Measurements from ENCODE around the gene PRKG1. TPM values are rescaled to one million over a fixed set of nuclear protein-coding genes. Genes with fewer than 3 reads are reported as not detected.

Gene PRKG1
- total RNA-seq, 1 experiment from 2014 or later: 10.4 TPM

DNA sequence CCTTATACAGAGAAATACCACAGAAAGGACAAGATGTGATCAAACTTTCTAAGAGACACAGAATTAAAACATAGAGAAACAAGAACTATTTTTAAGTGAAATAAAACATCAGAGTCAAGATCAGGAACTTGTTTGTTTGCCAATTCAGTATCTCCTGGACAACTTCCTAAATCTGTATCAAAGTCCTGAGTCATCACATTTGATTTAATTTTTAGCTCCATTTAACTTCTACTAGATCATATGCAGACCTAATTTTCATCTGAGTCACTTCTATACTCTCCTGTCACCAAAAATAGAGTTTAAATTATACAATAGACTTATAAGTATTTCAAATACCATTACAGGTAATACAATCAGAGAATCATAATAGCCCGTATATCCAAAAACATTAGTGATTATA lies 268.1 kb downstream of the PRKG1 start:
- H3K36me3 Mint-ChIP-seq (ENCODE audit: insufficient read depth in 1 of 3, low read depth in 3 of 3): no peaks in the 10 kb centered on the region; a peak in 2 of 7 replicates
- Histone ChIP-seq H2BK12ac (ENCODE audit: insufficient read length, low read depth, low read length) (no peak overlapping the region), H3K4ac (ENCODE audit: low read depth, low read length) (no peak overlapping the region), H2BK5ac (ENCODE audit: insufficient read length, low read length) (no peak overlapping the region), H3K79me1 (ENCODE audit: insufficient read depth, low read depth, low read length, poor library complexity, severe bottlenecking) (no peaks in the 10 kb centered on the region), H3K23me2 (ENCODE audit: insufficient read length, low read depth, low read length, poor library complexity, severe bottlenecking) (no peaks in the 10 kb centered on the region), H2BK15ac (ENCODE audit: low read depth, low read length) (no peak overlapping the region), H2BK20ac (ENCODE audit: low read depth, low read length, poor library complexity, severe bottlenecking) (no peak overlapping the region), H4K91ac (ENCODE audit: insufficient read length, low read depth, low read length) (no peak overlapping the region), H2AK5ac (ENCODE audit: insufficient read length, low read length) (no peak overlapping the region), H2AFZ (ENCODE audit: low read length) (no peak overlapping the region), H3T11ph (ENCODE audit: low read length) (no peak overlapping the region), H3K27ac (ENCODE audit: insufficient read length, low read depth, low read length) (no peak overlapping the region), H3K27me3 (ENCODE audit: insufficient read depth, low read length) (no peaks in the 10 kb centered on the region), H4K20me1 (ENCODE audit: control insufficient read depth, insufficient read depth, insufficient read length) (no peaks in the 10 kb centered on the region), H3K9ac (ENCODE audit: extremely low read depth, insufficient read length, low read length) (no peak overlapping the region), H3K23ac (ENCODE audit: insufficient read length, low read depth, low read length) (no peak overlapping the region), H3K79me2 (ENCODE audit: insufficient read depth, low read length) (no peaks in the 10 kb centered on the region), H3K18ac (ENCODE audit: insufficient read length, low read depth, low read length) (no peak overlapping the region), H3K9me3 (ENCODE audit: control insufficient read depth, low read depth, low read length) (no peaks in the 10 kb centered on the region), H3K4me1 (ENCODE audit: insufficient read depth, low read length) (no peaks in the 10 kb centered on the region), H3K4me2 (ENCODE audit: insufficient read depth, insufficient read length, low read length) (no peak overlapping the region), H4K8ac (replicated peaks; ENCODE audit: insufficient read length, low read depth, low read length) (no peak overlapping the region), H2BK120ac (ENCODE audit: low read depth, low read length, poor library complexity, severe bottlenecking) (no peak overlapping the region), H3K14ac (ENCODE audit: insufficient read depth, low read length) (no peak overlapping the region), H4K5ac (ENCODE audit: insufficient read length, low read depth, low read length) (no peak overlapping the region), H3K56ac (ENCODE audit: insufficient read length, low read depth, low read length) (no peak overlapping the region)
- no CpG with 5 or more reads among the region's 1 CpG for WGBS (ENCODE audit: extremely low coverage, insufficient read length, low lambda C conversion rate)
- no peak overlapping the region for H3K4me3 Mint-ChIP-seq
- TF ChIP-seq, protein P1, sequence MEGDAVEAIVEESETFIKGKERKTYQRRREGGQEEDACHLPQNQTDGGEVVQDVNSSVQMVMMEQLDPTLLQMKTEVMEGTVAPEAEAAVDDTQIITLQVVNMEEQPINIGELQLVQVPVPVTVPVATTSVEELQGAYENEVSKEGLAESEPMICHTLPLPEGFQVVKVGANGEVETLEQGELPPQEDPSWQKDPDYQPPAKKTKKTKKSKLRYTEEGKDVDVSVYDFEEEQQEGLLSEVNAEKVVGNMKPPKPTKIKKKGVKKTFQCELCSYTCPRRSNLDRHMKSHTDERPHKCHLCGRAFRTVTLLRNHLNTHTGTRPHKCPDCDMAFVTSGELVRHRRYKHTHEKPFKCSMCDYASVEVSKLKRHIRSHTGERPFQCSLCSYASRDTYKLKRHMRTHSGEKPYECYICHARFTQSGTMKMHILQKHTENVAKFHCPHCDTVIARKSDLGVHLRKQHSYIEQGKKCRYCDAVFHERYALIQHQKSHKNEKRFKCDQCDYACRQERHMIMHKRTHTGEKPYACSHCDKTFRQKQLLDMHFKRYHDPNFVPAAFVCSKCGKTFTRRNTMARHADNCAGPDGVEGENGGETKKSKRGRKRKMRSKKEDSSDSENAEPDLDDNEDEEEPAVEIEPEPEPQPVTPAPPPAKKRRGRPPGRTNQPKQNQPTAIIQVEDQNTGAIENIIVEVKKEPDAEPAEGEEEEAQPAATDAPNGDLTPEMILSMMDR (conservative IDR thresholded peaks at IDR 0.05): no peak
- no peak overlapping the region for H3K27ac Mint-ChIP-seq
- no peaks in the 10 kb centered on the region for H3K9me3 Mint-ChIP-seq
- DNase-seq: no peak
- H3K27me3 Mint-ChIP-seq (ENCODE audit: low read depth): no peaks in the 10 kb centered on the region
- peaks cover 7 to 8% of the 10 kb centered on the region in 2 experiments; a peak in 3 of 4 replicates for H3K4me1 Mint-ChIP-seq

Measured in H9 (cell line).